Mesenchymal stem cell (in vitro differentiated cells and primary cell): ENCODE measurements around the gene SPRED1. TPM values are rescaled to one million over a fixed set of nuclear protein-coding genes. Genes with fewer than 3 reads are reported as not detected.

ENCODE experiments used
- DNase-seq: peaks from one replicate; pipeline ENCODE4 v3.0.0-alpha.2; 2013
- H2AFZ ChIP-seq: one replicate; pipeline ENCODE4 v1.6.1; 2013; ENCODE audit warnings: low read depth, mild to moderate bottlenecking, control low read depth, inconsistent platforms, low read length, moderate library complexity
- H2AK5ac ChIP-seq: 2 replicates; pipeline ENCODE4 v1.6.1; 2013; ENCODE audit warnings: low read length, moderate library complexity, mild to moderate bottlenecking, inconsistent platforms; ENCODE audit not compliant: severe bottlenecking
- H2BK120ac ChIP-seq: one replicate; pipeline ENCODE4 v1.6.1; 2013; ENCODE audit warnings: low read depth, mild to moderate bottlenecking, inconsistent platforms, low read length, moderate library complexity
- H2BK12ac ChIP-seq, 2 experiments: one replicate each; pipeline ENCODE4 v1.6.1; 2013; ENCODE audit warnings: inconsistent platforms in 2 of 2, low read length in 2 of 2, mild to moderate bottlenecking in 2 of 2, moderate library complexity in 2 of 2, control low read depth in 1 of 2
- H2BK15ac ChIP-seq: one replicate; pipeline ENCODE4 v1.6.1; 2013; ENCODE audit warnings: mild to moderate bottlenecking, low read depth, inconsistent platforms; ENCODE audit not compliant: poor library complexity, severe bottlenecking
- H2BK5ac ChIP-seq: 2 replicates; pipeline ENCODE4 v1.6.1; 2013; ENCODE audit warnings: low read depth, mild to moderate bottlenecking, low read length, control low read depth, inconsistent platforms; ENCODE audit not compliant: poor library complexity, severe bottlenecking
- H3K14ac ChIP-seq, 2 experiments: one replicate each; pipeline ENCODE4 v1.6.1; 2013; ENCODE audit warnings: inconsistent platforms in 2 of 2, low read length in 2 of 2, control low read depth in 1 of 2, mild to moderate bottlenecking in 1 of 2, moderate library complexity in 1 of 2
- H3K18ac ChIP-seq, 2 experiments: one replicate each; pipeline ENCODE4 v1.6.1; 2013; ENCODE audit warnings: inconsistent platforms in 2 of 2, low read length in 2 of 2, control low read depth in 1 of 2, low read depth in 1 of 2, mild to moderate bottlenecking in 1 of 2
- H3K23ac ChIP-seq, 2 experiments: one replicate each; pipeline ENCODE4 v1.6.1; 2013; ENCODE audit warnings: inconsistent platforms in 2 of 2, low read length in 2 of 2, mild to moderate bottlenecking in 2 of 2, moderate library complexity in 2 of 2, control low read depth in 1 of 2
- H3K27ac ChIP-seq: 2 replicates; pipeline ENCODE4 v1.5.1; 2013; ENCODE audit warnings: mild to moderate bottlenecking, moderate library complexity, low read length, control low read depth, inconsistent platforms; ENCODE audit not compliant: poor library complexity, severe bottlenecking
- H3K27me3 ChIP-seq, 2 experiments: 2 replicates each; pipeline versions ENCODE4 v1.6.1 to v1.7.0; 2013; ENCODE audit warnings: low read length in 2 of 2, mild to moderate bottlenecking in 2 of 2, moderate library complexity in 2 of 2, control low read depth in 1 of 2, inconsistent platforms in 1 of 2; ENCODE audit not compliant: control insufficient read depth in 1 of 2, insufficient read depth in 1 of 2
- H3K36me3 ChIP-seq, 2 experiments: 2 replicates each; pipeline versions ENCODE4 v1.6.1 to v1.7.0; 2013; ENCODE audit warnings: low read length in 2 of 2, control low read depth in 1 of 2, inconsistent platforms in 1 of 2, low read depth in 1 of 2, mild to moderate bottlenecking in 1 of 2; ENCODE audit not compliant: insufficient read depth in 2 of 2, control insufficient read depth in 1 of 2
- H3K4ac ChIP-seq, 2 experiments: one replicate each; pipeline ENCODE4 v1.6.1; 2013; ENCODE audit warnings: inconsistent platforms in 2 of 2, low read length in 2 of 2, mild to moderate bottlenecking in 2 of 2, moderate library complexity in 2 of 2, control low read depth in 1 of 2, low read depth in 1 of 2
- H3K4me1 ChIP-seq: 2 replicates; pipeline ENCODE4 v1.6.1; 2013; ENCODE audit warnings: low read depth, low read length, control low read depth; ENCODE audit not compliant: control insufficient read depth, insufficient read depth
- H3K4me2 ChIP-seq: 2 replicates; pipeline ENCODE4 v1.6.1; 2013; ENCODE audit warnings: low read length, mild to moderate bottlenecking, inconsistent platforms; ENCODE audit not compliant: poor library complexity, severe bottlenecking
- H3K4me3 ChIP-seq, 2 experiments: 2 replicates each; pipeline versions ENCODE4 v1.5.1 to v1.7.0; 2013; ENCODE audit warnings: low read length in 2 of 2, mild to moderate bottlenecking in 2 of 2, control low read depth in 1 of 2, low read depth in 1 of 2; ENCODE audit not compliant: insufficient read depth in 1 of 2
- H3K79me1 ChIP-seq: replicated peaks from 2 replicates; pipeline ENCODE4 v1.6.1; 2013; ENCODE audit warnings: mild to moderate bottlenecking, control low read depth, low read length, inconsistent platforms; ENCODE audit not compliant: poor library complexity, severe bottlenecking
- H3K9ac ChIP-seq: 2 replicates; pipeline ENCODE4 v1.7.0; 2013; ENCODE audit warnings: mild to moderate bottlenecking, low read length, moderate library complexity
- H3K9me3 ChIP-seq: 2 replicates; pipeline ENCODE4 v1.7.0; 2013; ENCODE audit warnings: mild to moderate bottlenecking, low read length; ENCODE audit not compliant: control insufficient read depth
- H4K8ac ChIP-seq: one replicate; pipeline ENCODE4 v1.6.1; 2013; ENCODE audit warnings: inconsistent platforms, mild to moderate bottlenecking, low read length, moderate library complexity
- H4K91ac ChIP-seq: one replicate; pipeline ENCODE4 v1.6.1; 2013; ENCODE audit warnings: mild to moderate bottlenecking, low read length, inconsistent platforms
- WGBS: methylation state at CpG from one replicate; pipeline ENCODE4 v1.1.7; 2013; ENCODE audit warnings: mixed read lengths; 5-methylcytosine and 5-hydroxymethylcytosine counted together
- polyA plus RNA-seq, 2 experiments: library from polyadenylated mRNA; stranded (reverse); fragments of 200-250 nt; gene quantifications; one replicate each; pipeline ENCODE4 v1.2.3, GENCODE V29; 2013

SPRED1 gene
- polyA plus RNA-seq (2013, experiment 1 of 2), result 22.0 TPM
- polyA plus RNA-seq (2013, experiment 2 of 2), result 23.3 TPM

DNA sequence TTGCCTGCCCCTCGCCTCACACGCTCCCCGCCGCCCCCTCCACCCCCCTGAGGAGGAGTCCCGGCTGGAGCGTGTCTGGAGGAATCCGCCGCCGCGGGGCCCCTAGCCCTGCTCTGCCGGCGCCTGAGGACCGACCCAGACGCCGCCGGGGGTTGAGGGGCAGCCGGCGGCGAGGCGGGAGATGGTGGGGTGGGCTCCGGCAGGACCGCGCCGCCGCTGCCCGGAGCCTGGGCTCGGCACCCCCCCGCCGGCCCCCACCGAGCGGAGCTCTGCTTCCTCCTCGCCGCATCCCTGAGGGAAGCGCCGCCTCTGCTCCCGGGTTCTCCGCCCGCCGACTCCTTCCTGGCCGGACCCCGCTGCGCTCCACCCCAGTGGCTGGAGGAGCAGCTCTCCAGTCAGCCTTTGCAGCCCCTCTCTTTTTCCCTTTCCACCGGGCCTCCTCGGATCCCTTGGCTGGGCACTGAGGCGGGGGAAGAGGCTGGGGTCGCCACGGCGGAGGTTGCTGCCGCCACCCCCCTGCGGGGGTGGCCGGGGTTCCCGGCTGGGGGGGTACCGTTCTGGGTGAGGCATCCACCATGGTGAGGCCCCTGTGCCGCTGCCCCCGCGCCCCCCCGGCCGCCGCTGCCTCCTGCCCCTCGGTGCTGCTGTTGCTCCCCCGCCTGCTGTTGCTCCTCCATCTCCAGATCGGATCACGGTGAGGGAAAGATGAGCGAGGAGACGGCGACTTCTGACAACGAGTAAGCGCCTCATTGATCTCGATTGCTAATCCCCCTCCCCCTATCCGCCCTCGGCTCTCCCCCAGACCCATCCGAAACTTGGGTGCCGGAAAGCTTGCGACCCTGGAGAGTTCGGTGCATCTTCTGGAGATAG is at the start of gene SPRED1:
TSS of gene SPRED1 (plus strand) at position 356 of the 870 bp plus-strand sequence. CDS start at position 706, 350 bp downstream.
- Histone ChIP-seq H2BK5ac (peak within 1 kb of the TSS; percentile 100), H3K27ac (peak within 1 kb of the TSS; percentile 99), H3K36me3 (no peaks in the 10 kb centered on the region), H2AFZ (peak within 1 kb of the TSS; percentile 58), H3K14ac (peak within 1 kb of the TSS; percentile 83 to 96), H3K4me3 (peak within 1 kb of the TSS; percentile 82 to 96), H3K18ac (peak within 1 kb of the TSS; percentile 96 to 100), H2BK12ac (peak within 1 kb of the TSS; percentile 39 to 80), H3K4me1 (no peaks in the 10 kb centered on the region), H3K9ac (peak within 1 kb of the TSS; percentile 95), H3K9me3 (no peaks in the 10 kb centered on the region), H3K23ac (peak within 1 kb of the TSS in 1 of 2 experiments; percentile 96), H3K4me2 (peak within 1 kb of the TSS; percentile 90), H2BK120ac (peak within 1 kb of the TSS; percentile 100), H3K4ac (peak within 1 kb of the TSS; percentile 97 to 98), H2BK15ac (peak within 1 kb of the TSS; percentile 96), H2AK5ac (no peak within 1 kb of the TSS), H3K27me3 (no peaks in the 10 kb centered on the region), H3K79me1 (no peaks in the 10 kb centered on the region), H4K91ac (peak within 1 kb of the TSS; percentile 99), H4K8ac (peak within 1 kb of the TSS; percentile 95)
- no peak for DNase-seq
- under 1% methylated on average over 51 of the region's 75 CpGs for WGBS

DNA sequence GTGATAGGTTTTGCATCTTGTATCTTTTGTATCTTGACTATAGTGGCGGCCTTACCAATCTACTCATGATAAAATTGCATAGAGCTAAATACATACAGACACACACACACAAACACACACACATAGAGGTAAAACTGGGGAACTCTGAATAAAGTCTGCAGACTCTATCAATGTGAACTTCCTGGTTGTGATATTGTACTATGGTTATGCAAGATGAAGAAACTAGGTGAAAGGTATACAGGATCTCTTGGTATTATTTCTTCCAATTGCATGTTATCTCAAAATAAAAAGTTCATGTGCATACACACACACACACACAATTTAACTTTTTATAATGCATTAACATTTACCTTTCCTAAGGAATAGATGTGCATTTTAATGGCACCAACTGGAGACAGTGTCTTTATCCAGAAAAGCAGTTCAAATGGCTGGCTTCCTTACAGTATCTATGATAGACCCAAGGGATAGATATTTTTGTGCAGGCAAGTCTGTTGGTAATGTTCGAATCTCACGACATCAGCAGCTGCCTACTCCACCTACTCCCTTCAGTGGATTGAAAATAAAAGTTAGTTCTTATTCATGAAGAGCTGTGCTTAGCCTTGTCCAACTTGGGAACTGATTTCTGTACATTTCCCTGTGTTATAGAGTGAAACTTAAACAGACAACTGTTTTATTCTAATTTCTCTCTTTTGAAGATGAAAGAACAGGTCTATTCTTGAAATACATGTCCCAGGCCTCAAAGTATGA is 46.9 kb upstream of the SPRED1 start:
- Histone ChIP-seq H3K4me2 (no peak overlapping the region), H3K18ac (no peak overlapping the region), H2BK120ac (no peak overlapping the region), H3K4me1 (no peaks in the 10 kb centered on the region), H3K9ac (peak overlapping the region; percentile 28), H2AFZ (no peak overlapping the region), H3K79me1 (no peaks in the 10 kb centered on the region), H2BK5ac (no peak overlapping the region), H3K4me3 (no peak overlapping the region), H2BK15ac (no peak overlapping the region), H3K27me3 (no peaks in the 10 kb centered on the region), H2AK5ac (no peak overlapping the region), H3K36me3 (no peaks in the 10 kb centered on the region), H3K9me3 (no peaks in the 10 kb centered on the region), H4K8ac (no peak overlapping the region), H4K91ac (no peak overlapping the region), H2BK12ac (no peak overlapping the region), H3K14ac (no peak overlapping the region), H3K27ac (no peak overlapping the region), H3K23ac (no peak overlapping the region), H3K4ac (no peak overlapping the region)
- 91% methylated on average over 2 of the region's 3 CpGs for WGBS
- no peak for DNase-seq

DNA sequence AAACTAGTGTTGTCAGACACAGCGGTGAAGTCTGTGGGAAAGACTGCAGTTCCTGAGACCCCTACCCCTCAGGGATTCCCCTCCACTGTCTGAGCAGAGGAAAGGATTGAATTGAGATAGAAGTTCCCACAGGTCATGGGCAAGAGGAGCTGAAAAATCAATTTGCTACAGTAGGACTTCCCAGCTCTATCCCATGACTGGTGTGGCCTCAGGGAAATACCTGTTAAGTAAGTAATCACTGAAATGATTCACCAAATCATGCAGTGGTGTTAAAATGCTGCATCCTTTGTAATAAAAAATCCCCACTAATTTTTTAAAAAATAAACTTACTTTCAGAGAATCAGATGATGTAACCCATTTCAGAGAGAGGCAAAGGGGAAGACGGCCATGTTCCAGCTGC is 45.0 kb upstream of the SPRED1 start:
- no peak overlapping the region for H2BK5ac ChIP-seq
- H3K27me3 ChIP-seq, result no peaks in the 10 kb centered on the region
- H2BK120ac ChIP-seq, result no peak overlapping the region
- H3K79me1 ChIP-seq, result no peaks in the 10 kb centered on the region
- H2BK12ac ChIP-seq, result peak overlapping the region in 1 of 2 experiments; percentile 24
- H3K9ac ChIP-seq, result no peak overlapping the region
- no peak overlapping the region for H3K4me3 ChIP-seq
- H3K9me3 ChIP-seq, result no peaks in the 10 kb centered on the region
- H2AFZ ChIP-seq, result no peak overlapping the region
- no peak overlapping the region for H3K4me2 ChIP-seq
- H3K27ac ChIP-seq, result no peak overlapping the region
- no peak overlapping the region for H3K14ac ChIP-seq
- no peak overlapping the region for H3K4ac ChIP-seq
- H2BK15ac ChIP-seq, result no peak overlapping the region
- 96% methylated on average over 1 of the region's 2 CpGs for WGBS
- no peak overlapping the region for H2AK5ac ChIP-seq
- H3K18ac ChIP-seq, result no peak overlapping the region
- H4K8ac ChIP-seq, result no peak overlapping the region
- H3K4me1 ChIP-seq, result peaks cover under 1% of the 10 kb centered on the region
- DNase-seq, result no peak
- H4K91ac ChIP-seq, result no peak overlapping the region
- H3K23ac ChIP-seq, result no peak overlapping the region
- no peaks in the 10 kb centered on the region for H3K36me3 ChIP-seq

DNA sequence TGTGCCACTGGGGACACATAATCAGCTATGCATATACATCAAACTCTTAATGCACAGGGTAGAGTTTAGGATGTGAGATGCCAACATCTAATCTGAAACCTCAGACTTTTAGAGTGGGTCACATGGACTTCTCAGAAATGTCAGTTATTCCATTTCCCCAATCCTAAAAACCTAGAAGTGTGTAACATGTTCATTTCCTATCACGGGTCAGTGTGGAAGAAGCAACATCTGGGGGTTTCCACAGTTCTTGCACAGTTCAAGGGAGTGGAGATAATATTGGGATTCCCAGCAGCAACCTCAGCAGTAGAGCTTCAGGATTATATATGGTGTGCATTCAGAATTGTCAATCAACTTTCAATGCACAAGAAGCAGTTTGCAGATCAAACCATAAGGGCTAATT is 44.4 kb upstream of the SPRED1 start:
- no peak overlapping the region for H2AFZ ChIP-seq
- DNase-seq, result no peak
- H4K8ac ChIP-seq, result no peak overlapping the region
- H3K18ac ChIP-seq, result no peak overlapping the region
- H4K91ac ChIP-seq, result no peak overlapping the region
- 100% methylated on average over 1 of the region's 1 CpG for WGBS
- H3K27ac ChIP-seq, result no peak overlapping the region
- H3K27me3 ChIP-seq, result no peaks in the 10 kb centered on the region
- no peak overlapping the region for H2BK12ac ChIP-seq
- no peak overlapping the region for H3K23ac ChIP-seq
- no peak overlapping the region for H2BK15ac ChIP-seq
- no peaks in the 10 kb centered on the region for H3K79me1 ChIP-seq
- H3K36me3 ChIP-seq, result no peaks in the 10 kb centered on the region
- H3K4me1 ChIP-seq, result peaks cover 1% of the 10 kb centered on the region
- no peak overlapping the region for H3K4me2 ChIP-seq
- no peak overlapping the region for H3K4ac ChIP-seq
- no peak overlapping the region for H3K9ac ChIP-seq
- H2AK5ac ChIP-seq, result no peak overlapping the region
- H3K14ac ChIP-seq, result no peak overlapping the region
- no peaks in the 10 kb centered on the region for H3K9me3 ChIP-seq
- no peak overlapping the region for H2BK120ac ChIP-seq
- H3K4me3 ChIP-seq, result no peak overlapping the region
- no peak overlapping the region for H2BK5ac ChIP-seq
